ENCODE data around the gene SCAMP3. TPM values are rescaled to one million over a fixed set of nuclear protein-coding genes. Genes with fewer than 3 reads are reported as not detected.
A peak's percentile ranks its signal among the peaks of the same experiment; 100 is the strongest.
"Not testable (repeated sequence)": the region's sequence is repeated elsewhere in the genome, so short reads cannot be mapped to it uniquely, and the experiment has no call there.

Gene SCAMP3
- total RNA-seq, 1 experiment from 2014 or later = 133 TPM

GRCh38 chr1:155232001-155232978 lies 29.9 kb downstream of the SCAMP3 start:
- DNase-seq (ENCODE audit: low spot score) = not testable (repeated sequence)

GRCh38 chr1:155231302-155231701 lies 30.9 kb downstream of the SCAMP3 start:
- not testable (repeated sequence) for DNase-seq (ENCODE audit: low spot score)

GRCh38 chr1:155228096-155228427 lies 34.1 kb downstream of the SCAMP3 start:
- no peak for DNase-seq (ENCODE audit: low spot score)

DNA sequence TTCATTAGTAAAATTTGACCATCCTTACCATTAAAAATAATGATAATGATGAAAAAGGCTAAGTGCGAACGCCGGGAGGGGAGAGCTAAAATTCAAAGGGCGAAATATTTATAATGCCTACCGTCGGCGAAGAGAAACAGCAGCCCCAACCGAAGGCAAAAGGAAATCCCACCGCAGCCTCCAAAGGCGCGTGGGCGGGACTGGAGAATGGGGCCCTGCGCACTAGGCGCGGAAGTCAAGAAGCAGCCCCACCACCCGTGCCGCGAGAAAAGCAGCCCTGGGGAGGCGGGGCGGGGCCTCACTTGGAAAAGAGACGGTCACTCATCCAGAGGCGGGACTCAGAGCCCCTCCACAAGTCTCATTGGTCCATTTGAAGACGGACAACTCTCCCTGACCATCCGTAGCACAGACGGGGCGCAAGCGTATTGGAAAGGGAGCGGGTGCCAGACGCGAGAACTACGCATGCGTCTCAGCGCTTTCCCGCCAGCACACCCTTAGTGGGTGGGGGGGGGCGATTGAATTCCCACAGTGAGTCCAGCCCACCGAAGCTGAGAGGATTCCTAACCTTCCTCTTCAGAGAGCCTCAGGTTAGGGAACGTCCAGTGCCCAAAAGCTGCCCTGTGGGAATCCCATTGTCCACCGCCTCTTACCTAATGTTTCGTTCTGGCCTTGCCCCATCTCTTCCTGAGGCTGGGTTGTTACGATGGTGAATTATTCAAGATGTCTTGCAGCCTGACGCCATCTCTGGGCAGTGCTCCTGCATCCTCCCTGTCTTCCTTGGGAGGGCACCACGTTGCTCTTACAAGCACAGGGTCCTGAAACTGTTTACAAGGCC lies 34.7 kb downstream of the SCAMP3 start:
- DNase-seq (ENCODE audit: low spot score) = peak; percentile 99

- DNase-seq (ENCODE audit: low spot score) = peak; percentile 52
Measured at GRCh38 chr1:155226910-155227260, 35.3 kb downstream of the SCAMP3 start.

DNA sequence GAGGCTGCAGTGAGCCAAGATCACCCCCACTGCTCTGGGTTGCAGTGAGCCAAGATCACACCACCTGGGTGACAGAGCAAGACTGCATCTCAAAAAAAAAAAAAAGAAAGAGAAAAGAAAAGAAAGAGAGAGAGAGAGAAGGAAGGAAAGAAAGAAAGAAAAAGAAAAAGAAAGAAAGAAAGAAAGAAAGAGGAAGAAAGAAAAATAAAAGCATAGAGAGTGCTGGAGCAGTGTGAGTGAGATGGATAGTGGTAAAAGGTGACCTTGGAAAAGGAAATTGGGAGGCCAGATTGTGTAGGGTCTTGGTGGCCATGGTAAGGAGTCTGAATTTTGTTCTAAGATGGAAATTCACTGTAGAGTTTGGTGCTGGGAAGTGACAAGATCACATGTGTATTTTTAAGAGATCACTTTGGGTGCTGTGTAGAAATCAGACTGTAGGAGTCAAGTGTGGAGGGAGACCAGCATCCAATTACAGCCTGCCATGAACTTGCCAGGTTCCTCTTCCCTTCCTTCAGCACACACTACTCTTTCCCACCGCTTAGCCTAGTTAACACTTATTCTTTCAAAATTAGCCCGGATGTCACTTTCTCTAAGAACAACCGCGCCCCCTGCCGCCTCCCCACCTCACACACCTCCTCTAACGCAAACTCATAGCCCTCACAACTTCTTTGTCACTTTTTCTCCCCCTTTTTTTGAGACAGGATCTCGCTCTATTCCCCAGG lies 35.8 kb downstream of the SCAMP3 start:
- DNase-seq (ENCODE audit: low spot score) = peak; percentile 78

DNA sequence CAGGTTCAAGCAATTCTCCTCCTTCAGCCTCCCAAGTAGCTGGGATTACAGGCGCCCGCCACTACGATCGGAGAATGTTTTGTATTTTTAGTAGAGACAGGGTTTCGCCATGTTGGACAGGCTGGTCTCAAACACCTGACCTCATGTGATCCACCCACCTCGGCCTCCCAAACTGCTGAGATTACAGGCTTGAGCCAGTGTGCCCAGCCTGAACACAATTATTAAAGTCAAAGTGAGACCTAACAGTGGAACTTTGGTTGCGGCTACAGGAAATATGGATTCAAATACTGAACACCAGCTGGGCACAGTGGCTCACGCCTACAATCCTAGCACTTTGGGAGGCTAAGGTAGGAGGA lies 36.8 kb downstream of the SCAMP3 start:
- DNase-seq (ENCODE audit: low spot score) = not testable (repeated sequence)

DNA sequence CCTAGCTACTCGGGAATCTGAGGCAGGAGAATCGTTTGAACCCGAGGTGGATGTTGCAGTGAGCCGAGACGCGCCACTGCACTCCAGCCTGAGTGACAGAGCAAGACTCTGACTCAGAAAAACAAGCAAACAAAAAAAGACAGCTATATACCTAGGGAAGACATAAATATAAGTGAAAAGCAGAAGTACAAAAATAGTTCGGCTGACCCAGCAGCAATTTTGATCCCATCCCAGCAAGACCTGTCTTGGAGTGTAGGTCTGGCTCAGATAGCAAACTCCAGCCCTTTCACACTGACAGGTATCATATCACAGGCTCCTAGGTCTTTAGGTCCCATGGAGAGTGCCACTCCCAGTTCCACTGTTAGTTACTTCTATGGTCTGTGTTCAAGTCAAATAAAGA lies 39.1 kb downstream of the SCAMP3 start:
- no peak for DNase-seq (ENCODE audit: low spot score)

DNA sequence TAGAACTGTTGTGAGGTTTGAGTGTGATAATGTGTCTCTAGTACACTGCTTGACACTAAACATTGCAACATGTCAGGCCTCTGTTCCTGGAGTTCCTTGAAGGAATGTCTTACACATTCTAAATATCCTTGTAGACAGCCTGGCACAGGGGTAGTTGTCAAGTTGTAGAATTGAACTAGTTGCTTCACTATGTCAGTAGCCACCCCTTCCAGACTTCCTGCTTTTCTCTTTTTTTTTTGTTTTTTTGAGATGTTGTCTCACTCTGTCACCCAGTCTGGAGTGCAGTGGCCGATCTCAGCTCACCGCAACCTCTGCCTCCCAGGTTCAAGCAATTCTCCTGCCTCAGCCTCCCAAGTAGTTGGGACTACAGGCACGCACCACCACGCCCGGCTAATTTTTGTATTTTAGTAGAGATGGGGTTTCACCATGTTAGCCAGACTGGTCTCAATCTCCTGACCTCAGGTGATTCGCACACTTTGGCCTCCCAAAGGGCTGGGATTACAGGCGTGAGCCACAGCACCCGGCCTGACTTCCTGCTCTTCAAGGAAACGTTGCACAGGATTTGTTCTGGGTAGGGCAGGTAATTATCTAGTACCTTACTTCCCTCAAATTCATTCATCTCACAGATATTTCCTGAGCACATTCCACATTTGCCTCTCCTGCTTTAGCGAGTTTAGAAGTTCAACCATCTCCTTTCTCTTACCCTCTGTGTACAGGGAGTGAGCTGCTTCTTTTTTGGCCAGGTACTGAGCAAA lies 41.8 kb downstream of the SCAMP3 start:
- not testable (repeated sequence) for DNase-seq (ENCODE audit: low spot score)

DNA sequence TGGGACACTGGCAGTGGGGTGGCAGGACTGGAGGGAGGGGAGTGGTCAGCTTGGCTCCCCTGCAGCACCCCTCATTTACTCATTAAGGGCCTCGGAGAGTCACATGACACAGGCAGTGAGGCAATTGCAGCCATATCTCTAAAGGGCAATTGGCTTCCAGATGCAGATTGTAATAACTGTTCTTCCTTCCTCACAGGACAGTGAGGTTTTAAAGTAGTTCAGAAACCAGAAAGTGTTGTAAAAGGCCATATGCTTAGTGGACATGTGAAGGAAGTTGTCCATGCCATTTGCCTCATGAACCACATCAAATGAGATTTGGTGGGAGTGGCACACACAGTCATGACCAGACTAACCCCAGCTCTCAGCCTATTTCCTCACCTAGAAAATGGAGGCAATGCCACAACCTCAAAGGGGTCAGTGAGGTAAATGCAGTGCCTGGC lies 42.5 kb downstream of the SCAMP3 start:
- DNase-seq (ENCODE audit: low spot score) = no peak

- DNase-seq (ENCODE audit: low spot score) = peak; percentile 45
Measured at GRCh38 chr1:155218854-155219591, 43.1 kb downstream of the SCAMP3 start.

DNA sequence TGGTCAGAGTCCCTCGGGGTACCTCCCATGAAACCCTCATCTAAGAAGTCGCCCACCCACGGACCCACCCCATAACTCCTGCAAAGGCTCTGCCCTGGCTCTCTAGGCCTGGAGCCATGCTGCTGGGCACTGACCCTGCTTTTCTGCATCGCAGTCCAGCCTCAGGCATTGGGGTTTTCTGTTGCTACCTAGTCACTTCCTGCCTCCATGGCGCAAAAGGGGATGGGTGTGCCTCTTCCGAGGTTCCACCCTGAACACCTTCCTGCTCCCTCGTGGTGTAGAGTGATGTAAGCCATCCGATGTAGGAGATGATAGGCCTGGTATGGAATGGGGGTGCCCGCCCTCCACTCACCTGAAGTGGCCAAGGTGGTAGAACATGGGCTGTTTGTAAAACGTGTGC lies 47.5 kb downstream of the SCAMP3 start:
- DNase-seq (ENCODE audit: low spot score) = not testable (repeated sequence)

GRCh38 chr1:155212051-155212440 lies 50.1 kb downstream of the SCAMP3 start:
- DNase-seq (ENCODE audit: low spot score) = not testable (repeated sequence)

DNA sequence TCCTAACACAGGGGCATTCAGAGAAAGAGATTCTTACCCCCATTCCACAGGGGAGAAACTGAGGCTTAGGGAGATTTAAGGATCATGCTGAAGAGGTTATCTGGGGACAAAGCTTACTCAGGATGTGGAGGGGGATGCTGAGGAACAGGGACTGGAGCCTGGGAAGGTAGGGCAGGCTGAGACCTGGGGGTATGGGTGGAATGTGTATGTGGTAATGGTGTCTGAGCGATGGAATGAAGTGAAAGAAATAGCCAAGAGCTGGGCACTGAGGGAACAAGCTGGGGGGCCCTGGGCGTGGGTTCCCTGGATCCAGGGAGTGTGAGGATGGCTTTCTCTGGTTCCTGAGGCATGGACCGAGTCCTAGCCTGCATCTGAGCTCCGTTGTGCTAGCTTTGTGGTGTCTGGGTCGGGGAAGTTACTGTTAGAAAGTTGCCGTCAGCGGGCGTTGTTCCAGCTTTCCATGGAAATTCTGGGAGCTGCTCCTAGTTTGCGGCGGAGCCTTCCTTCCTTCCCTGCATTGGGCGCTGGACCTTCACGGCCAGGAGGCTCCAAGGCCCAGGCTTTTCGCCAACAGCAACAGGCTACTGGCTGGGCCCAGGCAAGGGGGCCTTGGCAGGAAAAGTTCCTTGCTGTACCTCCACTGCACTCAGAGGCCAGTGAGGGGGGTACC lies 50.6 kb downstream of the SCAMP3 start:
- DNase-seq (ENCODE audit: low spot score) = not testable (repeated sequence)

- no peak for DNase-seq (ENCODE audit: low spot score)
Measured at GRCh38 chr1:155210314-155211104, 51.7 kb downstream of the SCAMP3 start.

DNA sequence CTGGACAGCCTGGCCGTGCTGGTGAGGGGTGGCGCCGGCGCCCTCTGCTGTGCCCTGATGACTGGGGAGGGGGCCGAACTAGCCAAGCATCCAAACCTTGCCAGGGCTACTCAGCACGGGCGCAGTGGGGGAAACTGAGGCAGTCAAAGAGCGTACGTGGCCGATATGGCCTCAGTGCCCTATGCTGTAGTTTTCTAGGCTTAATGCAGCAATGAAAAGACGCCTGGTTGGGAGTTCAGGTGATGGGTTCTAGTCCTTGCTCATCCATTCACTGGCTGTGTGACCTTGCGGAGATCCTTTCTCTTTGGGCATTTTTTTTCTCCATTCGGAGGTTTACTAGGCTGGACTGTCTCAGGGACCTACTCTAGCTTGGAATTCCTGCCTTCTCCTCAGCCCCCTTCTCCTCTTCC lies 52.8 kb downstream of the SCAMP3 start:
- no peak for DNase-seq (ENCODE audit: low spot score)

GRCh38 chr1:155208541-155209311 lies 53.4 kb downstream of the SCAMP3 start, which contains the start of gene MTX1:
MTX1 (plus strand) TSS chr1:155208695; CDS start chr1:155208805, 110 bp downstream.
- DNase-seq (ENCODE audit: low spot score) = peak; percentile 67

All from H4 (cell line).